CD4-positive, alpha-beta T cell (primary cell): ENCODE results near the gene SOSTDC1. TPM values are rescaled to one million over a fixed set of nuclear protein-coding genes. Genes with fewer than 3 reads are reported as not detected.
A peak's percentile ranks its signal among the peaks of the same experiment; 100 is the strongest.

Source experiments
- ATAC-seq: fragments of 200-7000 bp; cut with Tn5 transposase; one replicate; pipeline ENCODE4 v1.10.0; 2022; ENCODE audit warnings: mild to moderate bottlenecking; ENCODE audit not compliant: poor library complexity
- CTCF ChIA-PET: fragments of 350-600 bp; sonication (Branson Sonifier 250); formaldehyde crosslinking; loops from one replicate; lab custom pipeline; 2021; ENCODE audit warnings: antibody characterized with exemption, inconsistent platforms; lab: Charles Lee
- POLR2A ChIA-PET: fragments of 350-600 bp; sonication (Branson Sonifier 250); formaldehyde crosslinking; loops from one replicate; lab custom pipeline; 2021; ENCODE audit warnings: antibody characterized with exemption, inconsistent platforms; lab: Charles Lee
- DNase-seq, 14 experiments: peaks; one replicate each; pipeline ENCODE4 v3.0.0-alpha.2; 2013 to 2020; ENCODE audit warnings: mixed read lengths in 2 of 14
- H3K27ac ChIP-seq, 2 donors: one replicate each; pipeline versions ENCODE4 v1.5.1 to v1.7.0; 2013; ENCODE audit warnings: low read length in 2 of 2, low read depth in 1 of 2, mild to moderate bottlenecking in 1 of 2
- H3K27me3 ChIP-seq, 2 experiments: 1 replicate in 1 of 2; 2 replicates in 1 of 2; pipeline versions ENCODE4 v1.6.1 to v1.7.0; 2013; ENCODE audit warnings: low read length in 2 of 2, control low read depth in 1 of 2, mild to moderate bottlenecking in 1 of 2, moderate library complexity in 1 of 2; ENCODE audit not compliant: insufficient read depth in 2 of 2, control insufficient read depth in 1 of 2
- H3K36me3 ChIP-seq: one replicate; pipeline ENCODE4 v1.6.1; 2013; ENCODE audit warnings: low read length, control low read depth; ENCODE audit not compliant: insufficient read depth
- H3K4me1 ChIP-seq: one replicate; pipeline ENCODE4 v1.6.1; 2013; ENCODE audit warnings: low read length, control low read depth; ENCODE audit not compliant: insufficient read depth
- H3K4me3 ChIP-seq: one replicate; pipeline ENCODE4 v1.5.1; 2013; ENCODE audit warnings: mild to moderate bottlenecking, low read length, moderate library complexity
- H3K9me3 ChIP-seq, 2 experiments: 1 replicate in 1 of 2; 2 replicates in 1 of 2; pipeline versions ENCODE4 v1.6.1 to v1.7.0; 2013; ENCODE audit warnings: low read length in 2 of 2, mild to moderate bottlenecking in 2 of 2, control low read depth in 1 of 2, moderate library complexity in 1 of 2; ENCODE audit not compliant: control insufficient read depth in 1 of 2, insufficient read depth in 1 of 2
- H3K27ac Mint-ChIP-seq: one replicate; pipeline ENCODE4 v1.8.0; 2020; ENCODE audit warnings: mixed read lengths
- H3K27me3 Mint-ChIP-seq: one replicate; pipeline ENCODE4 v1.8.0; 2021; ENCODE audit warnings: mixed read lengths
- H3K36me3 Mint-ChIP-seq: one replicate; pipeline ENCODE4 v1.8.0; 2021; ENCODE audit warnings: low read depth, mixed read lengths
- H3K4me1 Mint-ChIP-seq: one replicate; pipeline ENCODE4 v1.8.0; 2021; ENCODE audit warnings: low read depth, mixed read lengths
- H3K4me3 Mint-ChIP-seq: one replicate; pipeline ENCODE4 v1.8.0; 2020; ENCODE audit warnings: mild to moderate bottlenecking, mixed read lengths
- H3K9me3 Mint-ChIP-seq: one replicate; pipeline ENCODE4 v1.8.0; 2020; ENCODE audit warnings: mixed read lengths
- intact Hi-C, 2 experiments: fragments of 100-400 bp; cut with DNase I in 1 of 2; cut with micrococcal nuclease in 1 of 2; formaldehyde crosslinking; loops; one replicate each; pipeline versions ENCODE4 v1.15.1 to v1.9.0; 2023 to 2025; cut with DNase I, micrococcal nuclease
- total RNA-seq, 174 experiments: library from RNA in 2 of 174; stranded (reverse) in 2 of 174; gene quantifications; one replicate each; pipeline ENCODE4 v1.2.3 and lab custom pipeline; 2021 to 2026
- TF ChIP-seq, protein P1 (sequence below): fragments of 200-600 bp; IDR thresholded peaks from one replicate; pipeline ENCODE4 v1.8.0; 2022; ENCODE audit warnings: antibody characterized with exemption, mild to moderate bottlenecking

Gene SOSTDC1
- total RNA-seq, 2 experiments from 2014 or later = not detected

DNA sequence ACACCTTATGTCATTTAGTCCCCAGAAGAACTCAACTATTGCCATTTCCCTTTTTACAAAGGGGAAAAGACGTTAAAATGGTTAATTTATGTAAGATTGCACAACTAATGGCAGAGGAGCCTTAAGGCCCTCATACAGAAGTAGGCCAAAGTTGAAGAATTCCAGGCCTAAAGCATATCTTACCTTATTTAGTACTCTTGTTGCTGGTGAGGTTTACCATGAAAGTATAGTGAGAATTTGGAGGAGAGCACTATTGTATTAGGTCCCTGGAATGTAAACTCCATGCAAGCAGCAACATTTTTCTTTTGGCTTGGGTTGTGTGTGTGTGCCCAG is 43.5 kb downstream of the SOSTDC1 start:
- Histone ChIP-seq H3K36me3 (no peaks in the 10 kb centered on the region), H3K27ac (no peak overlapping the region), H3K4me3 (no peak overlapping the region), H3K9me3 (no peaks in the 10 kb centered on the region), H3K4me1 (peaks cover 14% of the 10 kb centered on the region), H3K27me3 (no peaks in the 10 kb centered on the region)
- peaks cover 23% of the 10 kb centered on the region for H3K4me1 Mint-ChIP-seq
- no peak for ATAC-seq
- peak overlapping the region; percentile 76 for H3K4me3 Mint-ChIP-seq
- CTCF ChIA-PET = no interaction called here
- POLR2A ChIA-PET = interaction anchor here (2.1 to 3.1 kb wide), 2 partner anchors 11 to 224 kb away, joined by 18 to 42 read pairs; partner anchors contain the start of genes ANKMY2 and BZW2
- H3K27ac Mint-ChIP-seq = peak overlapping the region; percentile 62
- no peaks in the 10 kb centered on the region for H3K27me3 Mint-ChIP-seq
- DNase-seq = no peak
- intact Hi-C loops = loop anchor here (5.0 kb wide), 2 partner anchors 140 to 225 kb away; partner anchors contain the start of genes ANKMY2 (in 2 of the 2) and BZW2 (in 2 of the 2)
- no peaks in the 10 kb centered on the region for H3K36me3 Mint-ChIP-seq
- no peaks in the 10 kb centered on the region for H3K9me3 Mint-ChIP-seq
- TF ChIP-seq, protein P1, sequence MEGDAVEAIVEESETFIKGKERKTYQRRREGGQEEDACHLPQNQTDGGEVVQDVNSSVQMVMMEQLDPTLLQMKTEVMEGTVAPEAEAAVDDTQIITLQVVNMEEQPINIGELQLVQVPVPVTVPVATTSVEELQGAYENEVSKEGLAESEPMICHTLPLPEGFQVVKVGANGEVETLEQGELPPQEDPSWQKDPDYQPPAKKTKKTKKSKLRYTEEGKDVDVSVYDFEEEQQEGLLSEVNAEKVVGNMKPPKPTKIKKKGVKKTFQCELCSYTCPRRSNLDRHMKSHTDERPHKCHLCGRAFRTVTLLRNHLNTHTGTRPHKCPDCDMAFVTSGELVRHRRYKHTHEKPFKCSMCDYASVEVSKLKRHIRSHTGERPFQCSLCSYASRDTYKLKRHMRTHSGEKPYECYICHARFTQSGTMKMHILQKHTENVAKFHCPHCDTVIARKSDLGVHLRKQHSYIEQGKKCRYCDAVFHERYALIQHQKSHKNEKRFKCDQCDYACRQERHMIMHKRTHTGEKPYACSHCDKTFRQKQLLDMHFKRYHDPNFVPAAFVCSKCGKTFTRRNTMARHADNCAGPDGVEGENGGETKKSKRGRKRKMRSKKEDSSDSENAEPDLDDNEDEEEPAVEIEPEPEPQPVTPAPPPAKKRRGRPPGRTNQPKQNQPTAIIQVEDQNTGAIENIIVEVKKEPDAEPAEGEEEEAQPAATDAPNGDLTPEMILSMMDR = no peak

DNA sequence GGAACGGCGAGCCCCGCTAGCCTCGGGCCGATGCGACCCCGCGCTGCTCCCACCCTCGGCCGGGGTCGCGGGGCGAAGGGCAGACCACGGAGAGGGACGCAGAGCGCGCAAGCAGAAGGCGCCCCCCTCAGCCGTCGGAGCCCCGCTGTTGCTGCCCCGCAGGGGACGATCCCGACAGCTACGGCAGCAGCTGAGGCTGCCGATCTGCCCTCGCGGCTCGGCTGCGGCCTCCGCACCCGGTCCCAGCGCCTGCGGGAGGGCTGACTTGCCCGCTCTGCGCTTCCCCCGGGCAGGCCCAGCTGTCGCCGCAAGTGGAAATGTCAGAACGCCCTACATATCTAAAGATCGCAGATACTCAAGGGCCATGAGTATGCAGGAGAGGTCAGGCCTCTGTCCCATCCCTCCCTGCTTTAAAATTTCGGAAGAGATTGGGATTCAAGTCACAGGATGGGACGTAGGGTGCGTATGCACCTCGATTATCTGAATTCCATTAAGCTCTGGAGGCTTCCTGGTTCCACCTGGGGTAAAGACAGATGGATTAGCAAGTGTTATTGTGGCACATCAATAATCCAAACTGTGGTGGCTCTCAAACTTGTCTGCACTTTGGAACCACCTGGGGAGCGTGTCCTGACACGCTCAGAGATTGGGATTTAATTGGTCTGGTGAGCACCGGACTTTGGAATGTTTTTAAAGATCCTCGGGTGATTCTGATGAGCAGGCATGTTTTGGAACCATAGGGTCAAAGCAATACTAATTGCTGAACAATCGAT is 44.0 kb downstream of the SOSTDC1 start, which contains the start of gene CRPPA:
TSS of gene CRPPA (minus strand) at position 206 of the 770 bp plus-strand sequence. CDS start 216 bp downstream, outside the sequence.
- peak within 1 kb of the TSS; percentile 90 for H3K4me3 Mint-ChIP-seq
- peak within 1 kb of the TSS; percentile 77 to 80 for H3K27ac ChIP-seq
- TF ChIP-seq, protein P1 = no peak
- ChIA-PET CTCF (interaction anchor here (1.0 kb wide), 1 partner anchor 42 kb away, joined by 3 read pairs; no protein-coding TSS in a partner anchor), POLR2A (interaction anchor here (0.8 to 3.1 kb wide), 8 partner anchors 11 to 889 kb away, joined by 3 to 42 read pairs (median 4); partner anchors contain the start of genes ANKMY2 and BZW2)
- H3K4me1 Mint-ChIP-seq = peaks cover 23% of the 10 kb centered on the region
- peak within 1 kb of the TSS; percentile 87 for H3K27ac Mint-ChIP-seq
- peak within 1 kb of the TSS; percentile 67 for H3K4me3 ChIP-seq
- peak in 10 of 14 experiments; percentile 14 to 66 (median 31) for DNase-seq
- H3K27me3 Mint-ChIP-seq = no peaks in the 10 kb centered on the region
- no peaks in the 10 kb centered on the region for H3K9me3 Mint-ChIP-seq
- ATAC-seq = peak; percentile 18
- H3K27me3 ChIP-seq = no peaks in the 10 kb centered on the region
- H3K9me3 ChIP-seq = no peaks in the 10 kb centered on the region
- intact Hi-C loops = loop anchor here (5.0 kb wide), 2 partner anchors 141 to 226 kb away; partner anchors contain the start of genes ANKMY2 (in 2 of the 2) and BZW2 (in 2 of the 2)
- peaks cover 14% of the 10 kb centered on the region for H3K4me1 ChIP-seq
- no peaks in the 10 kb centered on the region for H3K36me3 Mint-ChIP-seq
- no peaks in the 10 kb centered on the region for H3K36me3 ChIP-seq

DNA sequence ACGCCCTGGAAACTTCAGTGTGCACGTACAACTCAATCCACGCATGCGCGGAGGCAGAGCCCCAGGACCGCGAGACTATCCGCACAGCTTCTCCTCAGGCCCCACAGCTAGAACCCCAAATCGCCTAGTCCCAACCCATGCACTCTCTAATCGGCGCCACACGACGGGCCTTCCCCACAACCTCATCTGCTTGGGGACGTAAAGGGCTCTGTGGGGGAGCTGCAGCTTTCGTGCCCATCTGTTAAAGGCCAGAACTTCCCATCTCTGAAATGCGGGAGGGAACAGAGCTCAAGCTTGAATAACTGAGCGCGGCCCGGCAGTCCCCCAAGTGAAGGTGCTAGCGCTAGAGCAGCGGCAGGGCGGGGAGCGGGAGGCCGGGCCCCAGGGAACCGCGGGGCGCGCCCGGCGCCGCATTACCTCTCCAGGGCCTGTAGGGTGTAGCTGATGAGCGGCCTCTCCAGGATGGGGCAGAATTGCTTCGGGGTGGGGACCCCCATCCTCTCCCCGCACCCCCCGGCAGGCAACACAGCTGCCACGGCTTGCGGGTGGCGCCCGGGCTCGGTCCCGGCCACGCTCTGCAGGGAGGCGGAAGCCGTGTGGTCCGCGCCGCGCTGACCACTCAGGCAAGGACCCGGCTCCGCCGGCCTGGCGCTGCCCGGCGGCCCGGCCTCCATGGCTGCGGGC is 44.7 kb downstream of the SOSTDC1 start:
- Mint-ChIP-seq H3K36me3 (no peaks in the 10 kb centered on the region), H3K4me3 (peak overlapping the region; percentile 90), H3K4me1 (peaks cover 23% of the 10 kb centered on the region), H3K27ac (peak overlapping the region; percentile 87), H3K9me3 (no peaks in the 10 kb centered on the region), H3K27me3 (no peaks in the 10 kb centered on the region)
- peak; percentile 50 to 94 (median 78) for DNase-seq
- TF ChIP-seq, protein P1 = peak; percentile 33
- Histone ChIP-seq H3K27ac (peak overlapping the region; percentile 77 to 80), H3K4me1 (peaks cover 14% of the 10 kb centered on the region), H3K27me3 (no peaks in the 10 kb centered on the region), H3K9me3 (no peaks in the 10 kb centered on the region), H3K4me3 (peak overlapping the region; percentile 67), H3K36me3 (no peaks in the 10 kb centered on the region)
- ChIA-PET CTCF (interaction anchor here (1.0 kb wide), 1 partner anchor 43 kb away, joined by 3 read pairs; no protein-coding TSS in a partner anchor), POLR2A (interaction anchor here (0.8 to 3.1 kb wide), 9 partner anchors 12 to 890 kb away, joined by 3 to 42 read pairs (median 4); partner anchors contain the start of genes ANKMY2 and BZW2)
- peak; percentile 89 for ATAC-seq
- intact Hi-C loops = loop anchor here (5.0 kb wide), 2 partner anchors 142 to 227 kb away; partner anchors contain the start of genes ANKMY2 (in 2 of the 2) and BZW2 (in 2 of the 2)
